CD14-positive monocyte (primary cell): ENCODE data around the gene PPP1R10. TPM values are rescaled to one million over a fixed set of nuclear protein-coding genes. Genes with fewer than 3 reads are reported as not detected.
"Not testable (repeated sequence)": the region's sequence is repeated elsewhere in the genome, so short reads cannot be mapped to it uniquely, and the experiment has no call there.

Experiments
- DNase-seq, 3 donors: peaks; one replicate each; pipeline ENCODE4 v3.0.0-alpha.2; 2011 to 2022
- H2AFZ ChIP-seq: 2 replicates; pipeline ENCODE4 v1.6.0; 2012; ENCODE audit warnings: mild to moderate bottlenecking, low read depth, low read length, inconsistent platforms; ENCODE audit not compliant: insufficient read depth, poor library complexity, severe bottlenecking
- H3K27ac ChIP-seq, 2 donors: 1 replicate in 1 of 2; 2 replicates in 1 of 2; pipeline ENCODE4 v1.5.1; 2012 to 2013; ENCODE audit warnings: low read length in 2 of 2, control low read depth in 1 of 2, inconsistent platforms in 1 of 2, low read depth in 1 of 2, mild to moderate bottlenecking in 1 of 2
- H3K27me3 ChIP-seq, 2 donors: one replicate each; pipeline versions ENCODE4 v1.6.0 to v1.6.1; 2011 to 2013; ENCODE audit warnings: low read length in 2 of 2; ENCODE audit not compliant: control insufficient read depth in 2 of 2, insufficient read depth in 2 of 2
- H3K36me3 ChIP-seq, 2 donors: replicated peaks in 1 of 2; 1 replicate in 1 of 2; 2 replicates in 1 of 2; pipeline versions ENCODE4 v1.5.1 to v1.6.1; 2012 to 2013; ENCODE audit warnings: low read length in 2 of 2, control low read depth in 1 of 2, inconsistent platforms in 1 of 2, mild to moderate bottlenecking in 1 of 2; ENCODE audit not compliant: insufficient read depth in 2 of 2, control insufficient read depth in 1 of 2
- H3K4me1 ChIP-seq, 2 donors: 1 replicate in 1 of 2; 2 replicates in 1 of 2; pipeline versions ENCODE4 v1.5.1 to v1.6.1; 2012 to 2013; ENCODE audit warnings: low read length in 2 of 2, control low read depth in 1 of 2, inconsistent platforms in 1 of 2, mild to moderate bottlenecking in 1 of 2, moderate library complexity in 1 of 2; ENCODE audit not compliant: insufficient read depth in 2 of 2, control insufficient read depth in 1 of 2
- H3K4me2 ChIP-seq: replicated peaks from 2 replicates; pipeline ENCODE3; 2012; ENCODE audit warnings: low read length, moderate library complexity, mild to moderate bottlenecking; ENCODE audit not compliant: poor library complexity, severe bottlenecking; ENCODE audit errors: extremely low read depth
- H3K4me3 ChIP-seq, 3 experiments: fragments of 200-600 bp in 1 of 3; sonication (generic) in 1 of 3; replicated peaks in 1 of 3; 1 replicate in 2 of 3; 2 replicates in 1 of 3; pipeline ENCODE4 v1.5.1; 2011 to 2013; ENCODE audit warnings: low read length in 3 of 3, mild to moderate bottlenecking in 3 of 3, control low read depth in 2 of 3, low read depth in 2 of 3, inconsistent platforms in 1 of 3, moderate library complexity in 1 of 3
- H3K79me2 ChIP-seq: 2 replicates; pipeline ENCODE4 v1.6.0; 2012; ENCODE audit warnings: mild to moderate bottlenecking, control low read depth, inconsistent platforms, low read length, moderate library complexity; ENCODE audit not compliant: insufficient read depth
- H3K9ac ChIP-seq: 2 replicates; pipeline ENCODE4 v1.6.0; 2017; ENCODE audit warnings: low read length, mild to moderate bottlenecking; ENCODE audit not compliant: insufficient read depth, poor library complexity, severe bottlenecking
- H3K9me3 ChIP-seq, 2 donors: replicated peaks in 1 of 2; 1 replicate in 1 of 2; 2 replicates in 1 of 2; pipeline versions ENCODE4 v1.5.1 to v1.6.1; 2012 to 2013; ENCODE audit warnings: low read length in 2 of 2, control low read depth in 1 of 2; ENCODE audit not compliant: control insufficient read depth in 1 of 2, insufficient read depth in 1 of 2
- H4K20me1 ChIP-seq: 2 replicates; pipeline ENCODE4 v1.6.0; 2012; ENCODE audit warnings: mild to moderate bottlenecking, low read length, control low read depth, moderate library complexity; ENCODE audit not compliant: insufficient read depth
- H3K27ac Mint-ChIP-seq, 7 donors: one replicate each; pipeline ENCODE4 v1.8.0; 2020; ENCODE audit warnings: mild to moderate bottlenecking in 7 of 7, mixed read lengths in 7 of 7, moderate library complexity in 6 of 7, inconsistent platforms in 2 of 7
- H3K27me3 Mint-ChIP-seq, 3 donors: one replicate each; pipeline ENCODE4 v1.8.0; 2021 to 2022; ENCODE audit warnings: low read depth in 3 of 3, mild to moderate bottlenecking in 3 of 3, mixed read lengths in 3 of 3, moderate library complexity in 3 of 3, inconsistent platforms in 1 of 3
- H3K36me3 Mint-ChIP-seq, 2 donors: one replicate each; pipeline ENCODE4 v1.8.0; 2020; ENCODE audit warnings: mixed read lengths in 2 of 2, inconsistent platforms in 1 of 2, mild to moderate bottlenecking in 1 of 2
- H3K4me1 Mint-ChIP-seq: one replicate; pipeline ENCODE4 v1.8.0; 2020; ENCODE audit warnings: mild to moderate bottlenecking, mixed read lengths
- H3K4me3 Mint-ChIP-seq, 2 donors: one replicate each; pipeline ENCODE4 v1.8.0; 2020; ENCODE audit warnings: mild to moderate bottlenecking in 2 of 2, mixed read lengths in 2 of 2, moderate library complexity in 1 of 2
- H3K9me3 Mint-ChIP-seq, 7 donors: one replicate each; pipeline ENCODE4 v1.8.0; 2020 to 2022; ENCODE audit warnings: mixed read lengths in 7 of 7, mild to moderate bottlenecking in 6 of 7, moderate library complexity in 6 of 7, inconsistent platforms in 2 of 7
- CTCF ChIP-seq: fragments of 200-600 bp; IDR thresholded peaks from one replicate; pipeline ENCODE4 v1.8.0; 2022; ENCODE audit warnings: antibody characterized with exemption, mild to moderate bottlenecking
- WGBS: methylation state at CpG from one replicate; pipeline ENCODE4 v1.1.5; 2013; ENCODE audit warnings: missing lambda C conversion rate; ENCODE audit not compliant: insufficient coverage; 5-methylcytosine and 5-hydroxymethylcytosine counted together
- intact Hi-C, 2 donors: fragments of 100-400 bp; cut with micrococcal nuclease; formaldehyde crosslinking; loops; one replicate each; pipeline versions ENCODE4 v1.15.0 to v1.15.1; 2023
- polyA plus RNA-seq, 3 donors: library from polyadenylated mRNA; depleted of rRNA in 1 of 3; unstranded in 2 of 3; stranded (reverse) in 1 of 3; fragments of 300-500 nt in 2 of 3; fragments of >200 nt in 1 of 3; fragmentation: Illumina TruSeq in 2 of 3; gene quantifications; 1 replicate in 2 of 3; 2 replicates in 1 of 3; pipeline ENCODE4 v1.2.3, GENCODE V29; 2012 to 2021

Gene PPP1R10
- polyA plus RNA-seq, 3 donors: 9.5 to 18.3 (median 16.4) TPM

GRCh38 chr6:30664994-30665767 is 48.1 kb upstream of the PPP1R10 start:
- peaks cover 79 to 95% of the 10 kb centered on the region in 2 donors for H3K36me3 Mint-ChIP-seq

DNA sequence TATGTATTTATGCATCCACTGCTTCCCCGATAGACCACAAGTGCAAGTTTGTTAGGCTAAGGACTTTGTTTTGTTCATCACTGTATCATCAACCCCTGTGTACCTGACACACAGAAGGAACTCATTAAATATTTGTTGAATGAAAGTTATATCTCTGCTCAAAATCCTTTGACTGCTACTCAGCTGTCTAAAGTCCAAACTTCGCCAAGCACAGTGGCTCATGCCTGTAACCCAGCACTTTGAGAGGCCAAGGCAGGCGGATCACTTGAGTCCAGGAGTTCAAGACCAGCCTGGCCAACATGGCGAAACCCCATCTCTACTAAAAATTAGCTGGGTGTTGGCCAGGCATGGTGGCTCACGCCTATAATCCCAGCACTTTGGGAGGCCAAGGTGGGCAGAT is 40.9 kb upstream of the PPP1R10 start:
- Histone ChIP-seq H3K4me1 (peaks cover 13 to 16% of the 10 kb centered on the region in 2 donors), H3K27ac (peak overlapping the region in 1 of 2 donors; percentile 58), H4K20me1 (peaks cover 13% of the 10 kb centered on the region), H3K36me3 (peaks cover 87 to 96% of the 10 kb centered on the region in 2 donors)
- H2AFZ ChIP-seq, H3K9ac ChIP-seq, H3K9me3 ChIP-seq, H3K4me3 ChIP-seq, intact Hi-C loops, H3K27me3 ChIP-seq, H3K4me2 ChIP-seq, H3K79me2 ChIP-seq, H3K4me3 Mint-ChIP-seq, H3K9me3 Mint-ChIP-seq, H3K27me3 Mint-ChIP-seq, DNase-seq: not testable (repeated sequence)
- 100% methylated on average over 4 of the region's 5 CpGs for WGBS
- Mint-ChIP-seq H3K27ac (peak overlapping the region in 1 of 7 donors; percentile 43), H3K36me3 (peaks cover 80 to 97% of the 10 kb centered on the region in 2 donors), H3K4me1 (peaks cover 15% of the 10 kb centered on the region)

More at GRCh38 chr6:30664994-30665767, 48.1 kb upstream of the PPP1R10 start:
- Histone ChIP-seq H3K79me2 (peaks cover 1% of the 10 kb centered on the region), H3K4me2 (no peak overlapping the region), H3K27ac (no peak overlapping the region), H2AFZ (no peak overlapping the region), H3K4me3 (no peak overlapping the region), H3K27me3 (no peaks in the 10 kb centered on the region), H3K9ac (no peak overlapping the region), H3K9me3 (no peaks in the 10 kb centered on the region), H3K4me1 (no peaks in the 10 kb centered on the region), H4K20me1 (peaks cover 2% of the 10 kb centered on the region), H3K36me3 (peaks cover 71 to 90% of the 10 kb centered on the region in 2 donors)
- no peak overlapping the region for H3K4me3 Mint-ChIP-seq
- peaks cover 0 to 2% (median 0%) of the 10 kb centered on the region in 3 donors for H3K27me3 Mint-ChIP-seq
- 90% methylated on average over 21 of the region's 34 CpGs for WGBS
- H3K27ac Mint-ChIP-seq: peak overlapping the region in 1 of 7 donors; percentile 8
- no peaks in the 10 kb centered on the region for H3K9me3 Mint-ChIP-seq
- intact Hi-C loops: no loop called here
- H3K4me1 Mint-ChIP-seq: peaks cover 3% of the 10 kb centered on the region
- no peak for DNase-seq
- TF ChIP-seq CTCF: no peak
